Glutamatergic neuron (in vitro differentiated cells): ENCODE measurements around the gene FTSJ1. TPM values are rescaled to one million over a fixed set of nuclear protein-coding genes. Genes with fewer than 3 reads are reported as not detected.

ENCODE experiments used
- DNase-seq: peaks from one replicate; pipeline ENCODE4 v3.0.0; 2022
- H3K27ac Mint-ChIP-seq: one replicate; pipeline ENCODE4 v1.8.0; 2020; ENCODE audit warnings: mild to moderate bottlenecking, mixed read lengths, inconsistent platforms; ENCODE audit not compliant: unreplicated experiment
- H3K27me3 Mint-ChIP-seq: one replicate; pipeline ENCODE4 v1.8.0; 2020; ENCODE audit warnings: mild to moderate bottlenecking, moderate library complexity, mixed read lengths, inconsistent platforms; ENCODE audit not compliant: unreplicated experiment
- H3K36me3 Mint-ChIP-seq: one replicate; pipeline ENCODE4 v1.8.0; 2020; ENCODE audit warnings: mild to moderate bottlenecking, mixed read lengths, inconsistent platforms; ENCODE audit not compliant: unreplicated experiment
- H3K4me1 Mint-ChIP-seq: one replicate; pipeline ENCODE4 v1.8.0; 2020; ENCODE audit warnings: mild to moderate bottlenecking, low read depth, mixed read lengths, inconsistent platforms; ENCODE audit not compliant: unreplicated experiment
- H3K4me3 Mint-ChIP-seq: one replicate; pipeline ENCODE4 v1.8.0; 2020; ENCODE audit warnings: mild to moderate bottlenecking, mixed read lengths, inconsistent platforms; ENCODE audit not compliant: unreplicated experiment
- H3K9me3 Mint-ChIP-seq: one replicate; pipeline ENCODE4 v1.8.0; 2020; ENCODE audit warnings: mild to moderate bottlenecking, moderate library complexity, mixed read lengths, inconsistent platforms; ENCODE audit not compliant: unreplicated experiment
- total RNA-seq: library from RNA; stranded (reverse); fragmentation: NEBNext Ultra II Directional; extraction: Animal tissue kit (Norgen Biotek cat#: 25700); gene quantifications from one replicate; pipeline ENCODE4 v1.2.1, GENCODE V29; 2021; ENCODE audit not compliant: unreplicated experiment
- TF ChIP-seq, protein P1 (sequence below): fragments of 200-600 bp; sonication (generic); IDR thresholded peaks from one replicate; pipeline ENCODE4 v1.5.0; 2021; ENCODE audit not compliant: partially characterized antibody, unreplicated experiment

FTSJ1 gene
- total RNA-seq, 1 donor from 2014 or later: 87.6 TPM

DNA sequence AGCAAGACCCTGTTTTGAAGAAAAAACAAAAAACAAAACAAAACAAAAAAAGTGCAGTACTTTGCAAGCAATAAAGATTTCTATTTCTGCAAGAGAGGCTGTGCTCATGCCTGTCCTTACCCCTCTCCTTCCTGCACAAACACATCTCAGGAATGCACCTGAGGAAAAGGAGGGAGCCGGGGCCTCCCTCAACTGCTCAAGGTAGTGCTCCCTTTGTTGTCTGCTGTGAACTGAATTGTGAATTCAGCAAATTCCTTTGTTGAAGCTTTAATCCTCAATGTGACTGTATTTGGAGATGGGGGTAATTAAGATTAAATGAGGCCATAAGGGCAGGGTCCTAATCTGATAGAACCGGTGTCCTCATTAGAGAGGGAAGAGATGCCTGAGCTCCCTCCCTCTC, 13.9 kb downstream of the FTSJ1 start:
- Mint-ChIP-seq H3K4me3 (no peak overlapping the region), H3K36me3 (no peaks in the 10 kb centered on the region), H3K27me3 (no peaks in the 10 kb centered on the region), H3K27ac (no peak overlapping the region), H3K4me1 (no peaks in the 10 kb centered on the region), H3K9me3 (no peaks in the 10 kb centered on the region)
- TF ChIP-seq, protein P1, sequence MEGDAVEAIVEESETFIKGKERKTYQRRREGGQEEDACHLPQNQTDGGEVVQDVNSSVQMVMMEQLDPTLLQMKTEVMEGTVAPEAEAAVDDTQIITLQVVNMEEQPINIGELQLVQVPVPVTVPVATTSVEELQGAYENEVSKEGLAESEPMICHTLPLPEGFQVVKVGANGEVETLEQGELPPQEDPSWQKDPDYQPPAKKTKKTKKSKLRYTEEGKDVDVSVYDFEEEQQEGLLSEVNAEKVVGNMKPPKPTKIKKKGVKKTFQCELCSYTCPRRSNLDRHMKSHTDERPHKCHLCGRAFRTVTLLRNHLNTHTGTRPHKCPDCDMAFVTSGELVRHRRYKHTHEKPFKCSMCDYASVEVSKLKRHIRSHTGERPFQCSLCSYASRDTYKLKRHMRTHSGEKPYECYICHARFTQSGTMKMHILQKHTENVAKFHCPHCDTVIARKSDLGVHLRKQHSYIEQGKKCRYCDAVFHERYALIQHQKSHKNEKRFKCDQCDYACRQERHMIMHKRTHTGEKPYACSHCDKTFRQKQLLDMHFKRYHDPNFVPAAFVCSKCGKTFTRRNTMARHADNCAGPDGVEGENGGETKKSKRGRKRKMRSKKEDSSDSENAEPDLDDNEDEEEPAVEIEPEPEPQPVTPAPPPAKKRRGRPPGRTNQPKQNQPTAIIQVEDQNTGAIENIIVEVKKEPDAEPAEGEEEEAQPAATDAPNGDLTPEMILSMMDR: no peak
- DNase-seq: no peak

GRCh38 chrX:48490661-48491060, 14.7 kb downstream of the FTSJ1 start:
- no peak overlapping the region for H3K4me3 Mint-ChIP-seq
- TF ChIP-seq, protein P1: no peak
- no peaks in the 10 kb centered on the region for H3K27me3 Mint-ChIP-seq
- no peaks in the 10 kb centered on the region for H3K36me3 Mint-ChIP-seq
- DNase-seq: no peak
- H3K4me1 Mint-ChIP-seq: no peaks in the 10 kb centered on the region
- no peak overlapping the region for H3K27ac Mint-ChIP-seq
- no peaks in the 10 kb centered on the region for H3K9me3 Mint-ChIP-seq

- TF ChIP-seq, protein P1: no peak
- no peaks in the 10 kb centered on the region for H3K4me1 Mint-ChIP-seq
Measured at GRCh38 chrX:48491809-48492208, 15.8 kb downstream of the FTSJ1 start.

GRCh38 chrX:48492293-48492910, 16.4 kb downstream of the FTSJ1 start:
- H3K4me3 Mint-ChIP-seq: no peak overlapping the region
- no peak overlapping the region for H3K27ac Mint-ChIP-seq
- H3K9me3 Mint-ChIP-seq: no peaks in the 10 kb centered on the region
- TF ChIP-seq, protein P1: no peak
- H3K4me1 Mint-ChIP-seq: no peaks in the 10 kb centered on the region
- H3K27me3 Mint-ChIP-seq: peaks cover 1% of the 10 kb centered on the region
- no peaks in the 10 kb centered on the region for H3K36me3 Mint-ChIP-seq
- no peak for DNase-seq

More at GRCh38 chrX:48491809-48492208, 15.8 kb downstream of the FTSJ1 start:
- Mint-ChIP-seq H3K9me3 (no peaks in the 10 kb centered on the region), H3K4me3 (no peak overlapping the region), H3K36me3 (no peaks in the 10 kb centered on the region), H3K27me3 (peaks cover 1% of the 10 kb centered on the region), H3K27ac (no peak overlapping the region)
- no peak for DNase-seq

DNA sequence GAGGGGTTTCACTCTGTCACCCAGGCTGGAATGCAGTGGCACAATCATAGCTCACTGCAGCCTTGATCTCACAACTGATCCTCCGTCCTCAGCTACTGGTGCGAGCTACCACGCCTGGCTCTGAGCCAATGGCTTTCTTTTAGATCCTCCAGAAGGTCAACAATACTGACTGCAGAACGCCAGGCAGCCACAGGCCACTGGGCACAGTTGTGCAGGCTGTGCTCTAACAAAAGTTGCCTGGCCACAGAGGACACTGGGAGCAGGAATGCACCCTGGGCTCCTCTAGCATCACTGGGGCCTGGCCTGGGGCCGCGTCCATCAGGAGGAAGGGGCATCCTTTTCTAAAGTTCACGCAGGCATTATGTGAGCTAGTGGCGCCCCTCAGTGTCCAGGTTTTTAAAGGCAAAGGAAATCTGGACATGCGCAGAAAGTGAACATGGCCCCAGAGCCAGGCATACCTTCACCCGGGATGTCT, 17.9 kb downstream of the FTSJ1 start:
- no peak overlapping the region for H3K4me3 Mint-ChIP-seq
- TF ChIP-seq, protein P1: no peak
- no peak overlapping the region for H3K27ac Mint-ChIP-seq
- H3K9me3 Mint-ChIP-seq: no peaks in the 10 kb centered on the region
- H3K27me3 Mint-ChIP-seq: peaks cover 1% of the 10 kb centered on the region
- H3K4me1 Mint-ChIP-seq: peaks cover 2% of the 10 kb centered on the region
- no peaks in the 10 kb centered on the region for H3K36me3 Mint-ChIP-seq
- peak; percentile 51 for DNase-seq
